Testis (tissue), 2 donors: Measurements from ENCODE around the gene CDK5RAP1.

ENCODE experiments used
- CTCF ChIP-seq, 3 experiments: fragments of 450-650 bp in 2 of 3; fragments of 200-600 bp in 1 of 3; sonication (generic) in 1 of 3; IDR thresholded peaks; one replicate each; pipeline ENCODE4 v1.5.1; 2016 to 2019; ENCODE audit warnings: antibody characterized with exemption in 3 of 3, mild to moderate bottlenecking in 2 of 3, moderate library complexity in 1 of 3
- POLR2A ChIP-seq: fragments of 450-650 bp; IDR thresholded peaks from one replicate; pipeline ENCODE4 v1.6.1; 2017; ENCODE audit warnings: antibody characterized with exemption, mild to moderate bottlenecking, moderate library complexity

- TF ChIP-seq POLR2A: no peak
- TF ChIP-seq CTCF (IDR thresholded peaks at IDR 0.05): no peak
These were observed 31.0 kb downstream of the CDK5RAP1 start for GRCh38 chr20:33370291-33370690.
